ENCODE data around the gene DNAJC6.

DNAJC6 gene

DNA sequence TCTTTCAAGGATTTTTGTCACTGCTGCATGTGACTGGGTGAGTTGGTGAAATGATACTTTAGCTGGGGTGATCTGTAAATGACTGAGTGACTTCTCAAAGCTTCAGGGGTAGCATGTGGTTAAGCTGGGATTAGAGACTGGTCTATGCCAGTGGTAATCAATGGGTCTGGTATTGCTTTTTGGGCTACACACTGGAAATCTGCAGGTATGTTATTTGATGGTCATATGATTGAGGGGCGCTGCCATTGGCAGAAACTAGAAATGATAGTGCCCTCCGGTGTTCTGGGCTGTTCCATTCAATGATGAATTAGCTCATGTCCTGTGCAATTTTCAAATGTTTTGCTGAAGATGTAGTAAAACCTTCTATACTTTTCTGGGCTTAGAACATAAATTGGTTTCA is 39.7 kb upstream of the DNAJC6 start:
- Histone ChIP-seq H3K27me3 (peaks cover 39% of the 10 kb centered on the region), H3K9me3 (no peaks in the 10 kb centered on the region), H3K4me3 (ENCODE audit: low read depth in 1 of 2, low read length in 1 of 2) (no peak overlapping the region), H3K36me3 (no peaks in the 10 kb centered on the region), H3K4me1 (ENCODE audit: control insufficient read depth in 1 of 2, insufficient read depth in 1 of 2, low read depth in 1 of 2, low read length in 1 of 2) (peaks cover 8 to 9% of the 10 kb centered on the region in 2 experiments), H3K27ac (no peak overlapping the region)
- TF ChIP-seq, protein P1, sequence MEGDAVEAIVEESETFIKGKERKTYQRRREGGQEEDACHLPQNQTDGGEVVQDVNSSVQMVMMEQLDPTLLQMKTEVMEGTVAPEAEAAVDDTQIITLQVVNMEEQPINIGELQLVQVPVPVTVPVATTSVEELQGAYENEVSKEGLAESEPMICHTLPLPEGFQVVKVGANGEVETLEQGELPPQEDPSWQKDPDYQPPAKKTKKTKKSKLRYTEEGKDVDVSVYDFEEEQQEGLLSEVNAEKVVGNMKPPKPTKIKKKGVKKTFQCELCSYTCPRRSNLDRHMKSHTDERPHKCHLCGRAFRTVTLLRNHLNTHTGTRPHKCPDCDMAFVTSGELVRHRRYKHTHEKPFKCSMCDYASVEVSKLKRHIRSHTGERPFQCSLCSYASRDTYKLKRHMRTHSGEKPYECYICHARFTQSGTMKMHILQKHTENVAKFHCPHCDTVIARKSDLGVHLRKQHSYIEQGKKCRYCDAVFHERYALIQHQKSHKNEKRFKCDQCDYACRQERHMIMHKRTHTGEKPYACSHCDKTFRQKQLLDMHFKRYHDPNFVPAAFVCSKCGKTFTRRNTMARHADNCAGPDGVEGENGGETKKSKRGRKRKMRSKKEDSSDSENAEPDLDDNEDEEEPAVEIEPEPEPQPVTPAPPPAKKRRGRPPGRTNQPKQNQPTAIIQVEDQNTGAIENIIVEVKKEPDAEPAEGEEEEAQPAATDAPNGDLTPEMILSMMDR (IDR thresholded peaks at IDR 0.05) = no peak

DNA sequence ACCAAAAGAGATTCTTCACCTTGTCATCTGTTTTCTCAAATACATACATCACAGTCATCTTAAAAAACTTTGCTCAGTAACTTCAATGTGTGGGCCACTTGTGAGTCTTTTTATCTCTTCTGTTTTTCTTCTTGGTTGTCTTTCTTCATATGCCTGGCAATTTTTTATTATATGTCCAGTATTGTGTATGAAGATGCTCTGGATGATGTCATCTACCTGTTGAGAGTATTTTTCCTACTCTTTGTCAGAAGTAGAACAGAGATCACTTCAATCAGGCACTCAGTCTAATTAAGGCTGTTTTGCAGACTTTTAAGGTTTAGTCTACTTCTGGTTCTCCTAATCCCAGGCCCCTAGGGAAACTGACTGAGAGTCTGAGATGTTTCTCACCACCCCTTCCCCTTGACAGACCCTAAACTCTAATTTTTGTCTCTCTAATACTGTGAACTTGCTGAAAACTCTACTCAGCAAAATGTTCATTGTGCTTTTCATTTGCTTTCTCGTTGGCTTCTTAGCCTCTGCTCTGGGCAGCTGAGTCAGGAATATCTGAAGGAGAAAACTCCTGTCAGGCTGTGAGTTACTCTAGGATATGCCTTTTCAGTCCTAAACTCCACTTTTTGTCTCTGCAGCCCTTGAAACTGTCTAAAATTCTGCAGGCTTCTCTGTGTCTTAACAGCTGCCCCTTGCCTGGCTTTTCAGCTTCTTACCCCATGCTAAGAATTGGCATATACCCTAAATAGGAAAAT is 33.0 kb upstream of the DNAJC6 start:
- Histone ChIP-seq H3K27me3 (no peaks in the 10 kb centered on the region), H3K4me3 (ENCODE audit: low read depth in 1 of 2, low read length in 1 of 2) (no peak overlapping the region), H3K9me3 (no peaks in the 10 kb centered on the region), H3K27ac (no peak overlapping the region), H3K36me3 (no peaks in the 10 kb centered on the region), H3K4me1 (ENCODE audit: control insufficient read depth in 1 of 2, insufficient read depth in 1 of 2, low read depth in 1 of 2, low read length in 1 of 2) (no peaks in the 10 kb centered on the region)
- TF ChIP-seq, protein P1 (IDR thresholded peaks at IDR 0.05) = no peak

DNA sequence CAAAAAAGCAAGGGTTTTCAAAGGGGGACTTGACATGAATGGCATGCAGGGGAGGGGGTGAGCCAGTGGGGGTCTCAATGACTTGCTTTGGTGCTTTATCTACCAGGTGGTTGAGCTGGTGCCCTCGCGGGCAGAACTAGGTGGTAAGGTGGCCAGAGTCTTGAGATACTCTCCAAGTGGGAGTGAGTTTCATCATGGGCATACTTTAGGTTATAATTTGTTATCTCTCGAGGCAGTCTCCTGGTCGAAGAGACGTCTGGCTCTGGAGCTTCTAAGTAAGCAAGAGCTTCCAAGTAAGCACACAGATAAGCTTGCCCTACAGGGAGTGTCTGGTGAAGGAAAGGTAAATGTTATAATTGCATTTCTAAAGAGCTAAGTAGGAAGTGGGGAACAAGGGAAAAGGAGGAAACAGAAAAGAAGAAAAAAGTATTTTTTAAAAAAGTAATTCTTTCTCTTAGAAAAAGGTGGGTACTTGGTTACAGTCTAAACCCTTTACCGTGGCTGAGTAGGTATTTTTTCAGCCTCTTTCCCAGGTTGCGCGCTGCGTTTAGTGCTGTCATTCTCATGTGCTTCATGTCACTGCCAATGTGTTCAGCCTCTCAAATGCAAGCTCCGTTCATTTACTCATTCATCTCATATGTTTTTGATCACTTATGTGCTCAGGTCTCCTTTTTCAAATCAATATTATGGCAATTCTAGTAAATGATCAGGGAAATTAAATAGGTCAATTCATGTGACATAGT is 31.6 kb upstream of the DNAJC6 start:
- Histone ChIP-seq H3K27ac (no peak overlapping the region), H3K27me3 (no peaks in the 10 kb centered on the region), H3K4me3 (ENCODE audit: low read depth in 1 of 2, low read length in 1 of 2) (no peak overlapping the region), H3K36me3 (no peaks in the 10 kb centered on the region), H3K9me3 (no peaks in the 10 kb centered on the region), H3K4me1 (ENCODE audit: control insufficient read depth in 1 of 2, insufficient read depth in 1 of 2, low read depth in 1 of 2, low read length in 1 of 2) (no peaks in the 10 kb centered on the region)
- TF ChIP-seq, protein P1 (IDR thresholded peaks at IDR 0.05) = no peak

DNA sequence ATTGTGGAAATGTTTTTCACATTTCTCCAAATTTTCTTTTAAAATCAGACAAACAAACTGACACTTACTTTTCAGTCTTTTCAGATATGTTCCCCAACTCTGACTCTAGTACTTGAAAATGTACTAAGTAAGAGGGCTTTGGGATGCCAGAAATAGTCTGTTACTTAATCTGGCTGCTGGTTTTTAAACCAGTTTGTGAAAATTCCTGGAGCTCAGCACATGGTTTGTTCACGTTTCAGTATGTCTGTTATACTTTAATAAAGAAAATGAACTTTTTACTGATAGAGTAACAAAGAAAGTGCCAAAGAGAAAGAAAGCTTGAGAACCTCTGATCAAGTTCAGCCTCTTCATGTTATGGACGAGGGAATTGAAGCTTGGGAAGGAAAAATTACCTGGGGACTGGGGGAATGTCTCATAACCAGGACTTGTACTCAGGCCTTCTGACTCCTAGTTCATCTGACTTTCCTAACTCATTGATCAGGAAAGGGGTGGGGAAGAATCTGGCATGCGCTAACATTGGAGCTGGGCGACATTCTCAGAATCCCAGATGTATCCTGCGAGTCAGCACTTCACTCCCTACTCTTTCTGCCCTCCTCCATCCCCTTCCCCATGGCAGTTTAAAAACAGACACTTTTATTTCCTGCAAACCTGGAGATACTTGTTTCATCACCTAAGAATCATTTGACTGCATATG is 30.8 kb upstream of the DNAJC6 start:
- no peak overlapping the region for H3K4me3 ChIP-seq (ENCODE audit: low read depth in 1 of 2, low read length in 1 of 2)
- no peaks in the 10 kb centered on the region for H3K27me3 ChIP-seq
- no peaks in the 10 kb centered on the region for H3K9me3 ChIP-seq
- H3K27ac ChIP-seq = no peak overlapping the region
- TF ChIP-seq, protein P1 (IDR thresholded peaks at IDR 0.05) = no peak
- H3K4me1 ChIP-seq (ENCODE audit: control insufficient read depth in 1 of 2, insufficient read depth in 1 of 2, low read depth in 1 of 2, low read length in 1 of 2) = no peaks in the 10 kb centered on the region
- H3K36me3 ChIP-seq = no peaks in the 10 kb centered on the region

DNA sequence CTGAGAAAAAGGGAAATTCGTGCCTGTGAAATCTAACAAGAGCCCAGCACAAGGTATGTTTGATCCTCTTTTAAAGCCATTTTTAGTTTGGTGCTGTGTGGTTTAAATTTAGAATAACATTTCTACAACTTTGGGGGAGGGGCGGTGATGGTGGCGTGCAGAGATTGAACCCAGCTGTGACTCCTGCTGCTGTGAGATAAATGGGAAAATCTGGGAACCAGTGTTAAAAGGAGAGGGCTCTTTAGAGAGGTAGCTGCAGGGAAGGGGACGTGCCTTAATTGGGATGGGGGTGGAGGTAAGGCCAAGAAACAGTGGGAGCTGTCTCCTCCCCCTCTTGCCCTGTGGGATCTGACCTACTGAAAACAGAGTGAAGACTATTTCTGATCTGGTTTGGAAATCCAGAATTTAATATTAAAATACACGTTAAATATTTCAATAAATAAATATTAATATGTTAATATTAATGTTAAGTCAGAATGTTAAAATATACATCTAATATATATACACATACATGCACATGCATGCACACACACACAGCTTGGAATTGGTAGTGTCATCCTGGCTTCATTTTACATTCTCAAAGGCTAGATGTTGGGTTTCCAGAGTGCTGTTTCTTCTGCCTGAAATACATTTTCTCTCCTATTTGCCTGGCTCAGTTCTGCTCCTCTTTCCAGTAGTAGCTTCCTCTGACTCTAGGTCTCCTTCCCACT is 30.1 kb upstream of the DNAJC6 start:
- Histone ChIP-seq H3K4me1 (ENCODE audit: control insufficient read depth in 1 of 2, insufficient read depth in 1 of 2, low read depth in 1 of 2, low read length in 1 of 2) (no peaks in the 10 kb centered on the region), H3K27me3 (no peaks in the 10 kb centered on the region), H3K9me3 (no peaks in the 10 kb centered on the region), H3K36me3 (no peaks in the 10 kb centered on the region), H3K4me3 (ENCODE audit: low read depth in 1 of 2, low read length in 1 of 2) (no peak overlapping the region), H3K27ac (no peak overlapping the region)
- TF ChIP-seq, protein P1 (IDR thresholded peaks at IDR 0.05) = no peak
